Trophoblast cell (in vitro differentiated cells and primary cell): Measurements from ENCODE around the gene LIPA.

Experiments used
- DNase-seq, 2 donors: peaks; one replicate each; pipeline ENCODE4 v3.0.0-alpha.2; 2016
- H2AFZ ChIP-seq: 2 replicates; pipeline ENCODE4 v1.6.1; 2013; ENCODE audit warnings: low read length, moderate library complexity, mild to moderate bottlenecking; ENCODE audit not compliant: insufficient read depth, poor library complexity
- H2AK5ac ChIP-seq: 2 replicates; pipeline ENCODE4 v1.6.1; 2013; ENCODE audit warnings: mild to moderate bottlenecking, low read length
- H2BK120ac ChIP-seq: 2 replicates; pipeline ENCODE4 v1.6.1; 2013; ENCODE audit warnings: low read length, mild to moderate bottlenecking, moderate library complexity; ENCODE audit not compliant: insufficient read depth, poor library complexity
- H2BK12ac ChIP-seq: 2 replicates; pipeline ENCODE4 v1.6.1; 2013; ENCODE audit warnings: mild to moderate bottlenecking, low read length, moderate library complexity
- H2BK5ac ChIP-seq: 2 replicates; pipeline ENCODE4 v1.6.1; 2013; ENCODE audit warnings: low read length, low read depth, moderate library complexity, mild to moderate bottlenecking; ENCODE audit not compliant: poor library complexity
- H3K14ac ChIP-seq: 2 replicates; pipeline ENCODE4 v1.6.1; 2013; ENCODE audit warnings: mild to moderate bottlenecking, low read length
- H3K18ac ChIP-seq: 2 replicates; pipeline ENCODE4 v1.6.1; 2013; ENCODE audit warnings: mild to moderate bottlenecking, low read length
- H3K23ac ChIP-seq: 2 replicates; pipeline ENCODE4 v1.6.1; 2013; ENCODE audit warnings: low read length
- H3K27ac ChIP-seq: 2 replicates; pipeline ENCODE4 v1.5.1; 2013; ENCODE audit warnings: low read depth, mild to moderate bottlenecking, inconsistent platforms, low read length, moderate library complexity
- H3K27me3 ChIP-seq: 2 replicates; pipeline ENCODE4 v1.6.1; 2013; ENCODE audit warnings: inconsistent platforms, mild to moderate bottlenecking, low read length, moderate library complexity; ENCODE audit not compliant: insufficient read depth
- H3K36me3 ChIP-seq, 2 experiments: 1 replicate in 1 of 2; 2 replicates in 1 of 2; pipeline ENCODE4 v1.6.1; 2013; ENCODE audit warnings: low read length in 2 of 2, mild to moderate bottlenecking in 2 of 2, moderate library complexity in 1 of 2; ENCODE audit not compliant: insufficient read depth in 2 of 2, control insufficient read depth in 1 of 2
- H3K4ac ChIP-seq: 2 replicates; pipeline ENCODE4 v1.6.1; 2013; ENCODE audit warnings: low read depth, mild to moderate bottlenecking, low read length, moderate library complexity
- H3K4me1 ChIP-seq, 2 experiments: 1 replicate in 1 of 2; 2 replicates in 1 of 2; pipeline ENCODE4 v1.6.1; 2013; ENCODE audit warnings: low read length in 2 of 2, mild to moderate bottlenecking in 2 of 2, moderate library complexity in 1 of 2; ENCODE audit not compliant: insufficient read depth in 2 of 2, control insufficient read depth in 1 of 2
- H3K4me2 ChIP-seq: 2 replicates; pipeline ENCODE4 v1.6.1; 2013; ENCODE audit warnings: inconsistent platforms, mild to moderate bottlenecking, low read length, moderate library complexity
- H3K4me3 ChIP-seq: 2 replicates; pipeline ENCODE4 v1.5.1; 2013; ENCODE audit warnings: mild to moderate bottlenecking, low read depth, low read length, inconsistent platforms
- H3K79me1 ChIP-seq: one replicate; pipeline ENCODE4 v1.6.1; 2013; ENCODE audit warnings: low read length
- H3K79me2 ChIP-seq: 2 replicates; pipeline ENCODE4 v1.6.1; 2013; ENCODE audit warnings: low read length, mild to moderate bottlenecking; ENCODE audit not compliant: control insufficient read depth, insufficient read depth, poor library complexity
- H3K9ac ChIP-seq: 2 replicates; pipeline ENCODE4 v1.6.1; 2013; ENCODE audit warnings: mild to moderate bottlenecking, low read length
- H3K9me3 ChIP-seq: 2 replicates; pipeline ENCODE4 v1.6.1; 2013; ENCODE audit warnings: low read depth, mild to moderate bottlenecking, control low read depth, inconsistent platforms, low read length; ENCODE audit not compliant: insufficient read depth
- H4K12ac ChIP-seq: 2 replicates; pipeline ENCODE4 v1.6.1; 2013; ENCODE audit warnings: low read depth, mild to moderate bottlenecking, low read length, moderate library complexity
- H4K8ac ChIP-seq: 2 replicates; pipeline ENCODE4 v1.6.1; 2013; ENCODE audit warnings: low read depth, mild to moderate bottlenecking, low read length, moderate library complexity
- H4K91ac ChIP-seq: one replicate; pipeline ENCODE4 v1.6.1; 2013; ENCODE audit warnings: low read depth, mild to moderate bottlenecking, low read length, moderate library complexity
- WGBS: extraction: QIAGEN DNeasy Blood & Tissue Kit; methylation state at CpG from one replicate; pipeline ENCODE4 v1.1.7; 2013; ENCODE audit warnings: missing lambda C conversion rate; ENCODE audit not compliant: insufficient read length, insufficient coverage; ENCODE audit errors: extremely low coverage; 5-methylcytosine and 5-hydroxymethylcytosine counted together

Gene LIPA

DNA sequence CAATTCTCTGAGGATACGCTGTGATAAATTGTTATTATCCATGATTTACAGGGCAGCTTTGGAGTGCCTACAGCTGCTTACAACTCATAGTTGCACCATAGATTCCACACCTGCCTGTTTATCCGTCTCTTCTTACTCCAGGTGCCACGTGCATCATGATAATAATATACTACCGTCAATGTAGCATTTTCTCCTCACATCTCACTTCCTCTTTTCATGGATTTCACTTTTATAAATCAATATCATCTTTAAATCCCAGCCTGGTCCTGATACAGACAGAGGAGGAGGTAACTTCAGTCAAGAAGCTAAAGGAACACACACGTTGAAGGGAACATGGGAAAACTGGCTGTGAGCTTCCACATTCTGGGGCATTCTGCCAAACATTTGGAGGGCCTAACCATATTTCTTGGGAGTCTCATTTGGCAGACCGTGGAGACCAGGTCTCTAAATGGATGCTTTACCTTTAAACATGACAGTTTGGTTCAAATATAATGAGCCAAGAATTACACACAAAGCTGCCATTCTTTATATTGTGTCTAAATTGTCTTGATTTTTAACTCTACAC, 46.9 kb downstream of the LIPA start:
- Histone ChIP-seq H2AK5ac (no peak overlapping the region), H3K79me1 (no peaks in the 10 kb centered on the region), H2AFZ (no peak overlapping the region), H3K4me1 (peaks cover 6 to 7% of the 10 kb centered on the region in 2 experiments), H3K14ac (no peak overlapping the region), H4K12ac (no peak overlapping the region), H3K4me3 (no peak overlapping the region), H3K27ac (no peak overlapping the region), H3K79me2 (no peaks in the 10 kb centered on the region), H4K91ac (no peak overlapping the region), H2BK12ac (no peak overlapping the region), H3K4me2 (no peak overlapping the region), H3K9ac (no peak overlapping the region), H4K8ac (no peak overlapping the region), H3K4ac (no peak overlapping the region), H3K23ac (no peak overlapping the region), H2BK5ac (no peak overlapping the region), H3K27me3 (peaks cover 30% of the 10 kb centered on the region), H2BK120ac (no peak overlapping the region), H3K36me3 (no peaks in the 10 kb centered on the region), H3K18ac (no peak overlapping the region), H3K9me3 (peaks cover 4% of the 10 kb centered on the region)
- no peak for DNase-seq
- no CpG with 5 or more reads among the region's 6 CpGs for WGBS

DNA sequence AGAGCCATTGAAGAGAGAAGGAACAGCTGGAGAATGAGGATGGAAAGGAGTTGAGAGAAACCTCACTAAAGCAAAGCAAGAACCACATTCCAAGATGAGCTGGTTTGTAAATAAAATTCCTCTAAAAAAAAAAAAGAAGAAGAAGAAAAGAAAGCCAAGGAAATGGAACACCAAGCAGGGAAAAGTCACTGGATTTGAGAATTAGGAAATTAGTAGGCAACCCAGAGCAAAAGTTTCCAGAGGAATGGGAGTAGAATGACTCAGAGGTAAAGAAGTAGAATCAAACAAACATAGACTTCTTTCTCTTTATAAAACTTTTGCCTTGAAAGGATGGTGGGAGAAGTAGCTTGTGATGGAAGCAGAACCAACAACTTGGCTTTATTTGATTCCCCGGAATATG, 48.3 kb downstream of the LIPA start:
- Histone ChIP-seq H4K8ac (no peak overlapping the region), H3K79me1 (no peaks in the 10 kb centered on the region), H3K79me2 (no peaks in the 10 kb centered on the region), H2AFZ (no peak overlapping the region), H3K4ac (no peak overlapping the region), H4K12ac (no peak overlapping the region), H3K27me3 (peaks cover 25% of the 10 kb centered on the region), H3K14ac (no peak overlapping the region), H3K18ac (no peak overlapping the region), H3K4me3 (no peak overlapping the region), H3K4me1 (peaks cover 4 to 6% of the 10 kb centered on the region in 2 experiments), H2BK5ac (no peak overlapping the region), H3K9me3 (peaks cover 4% of the 10 kb centered on the region), H3K36me3 (no peaks in the 10 kb centered on the region), H4K91ac (no peak overlapping the region), H3K4me2 (no peak overlapping the region), H2BK12ac (no peak overlapping the region), H2BK120ac (no peak overlapping the region), H2AK5ac (no peak overlapping the region), H3K27ac (no peak overlapping the region), H3K9ac (no peak overlapping the region), H3K23ac (no peak overlapping the region)
- DNase-seq, result no peak
- no CpG with 5 or more reads among the region's 1 CpG for WGBS

- Histone ChIP-seq H3K27me3 (peaks cover 13% of the 10 kb centered on the region), H4K91ac (no peak overlapping the region), H3K9ac (no peak overlapping the region), H3K27ac (no peak overlapping the region), H3K4ac (no peak overlapping the region), H3K14ac (no peak overlapping the region), H3K79me2 (no peaks in the 10 kb centered on the region), H3K9me3 (peaks cover under 1% of the 10 kb centered on the region), H3K36me3 (no peaks in the 10 kb centered on the region), H3K4me3 (no peak overlapping the region), H2AK5ac (no peak overlapping the region), H3K4me2 (no peak overlapping the region), H2BK12ac (no peak overlapping the region), H2BK5ac (no peak overlapping the region), H3K4me1 (no peaks in the 10 kb centered on the region), H4K8ac (no peak overlapping the region), H3K18ac (no peak overlapping the region), H2AFZ (no peak overlapping the region), H3K23ac (no peak overlapping the region), H3K79me1 (no peaks in the 10 kb centered on the region), H4K12ac (no peak overlapping the region), H2BK120ac (no peak overlapping the region)
- peak; percentile 38 to 72 for DNase-seq
- 100% methylated on average over 1 of the region's 2 CpGs for WGBS
Observed at GRCh38 chr10:89202033-89202425, 49.5 kb downstream of the LIPA start.

- Histone ChIP-seq H2BK12ac (no peak overlapping the region), H3K79me1 (no peaks in the 10 kb centered on the region), H3K27ac (no peak overlapping the region), H2BK120ac (no peak overlapping the region), H4K8ac (no peak overlapping the region), H3K79me2 (no peaks in the 10 kb centered on the region), H3K14ac (no peak overlapping the region), H4K91ac (no peak overlapping the region), H3K4me3 (no peak overlapping the region), H2AFZ (no peak overlapping the region), H3K4me2 (no peak overlapping the region), H2AK5ac (no peak overlapping the region), H3K4ac (no peak overlapping the region), H3K18ac (no peak overlapping the region), H4K12ac (no peak overlapping the region), H2BK5ac (no peak overlapping the region), H3K4me1 (no peaks in the 10 kb centered on the region), H3K9ac (no peak overlapping the region), H3K36me3 (no peaks in the 10 kb centered on the region), H3K27me3 (peaks cover 8% of the 10 kb centered on the region), H3K23ac (no peak overlapping the region), H3K9me3 (no peaks in the 10 kb centered on the region)
- no CpG with 5 or more reads among the region's 7 CpGs for WGBS
- DNase-seq, result no peak
Observed at GRCh38 chr10:89201345-89202032, 50.1 kb downstream of the LIPA start.
